Raji (cell line): ENCODE measurements around the gene ALS2.

ENCODE experiments used
- POLR2A ChIP-seq: IDR thresholded peaks from 2 replicates; pipeline ENCODE4 v1.6.1; 2011; ENCODE audit warnings: low read depth, low read length, control low read depth; ENCODE audit not compliant: insufficient read depth

ALS2 gene

DNA sequence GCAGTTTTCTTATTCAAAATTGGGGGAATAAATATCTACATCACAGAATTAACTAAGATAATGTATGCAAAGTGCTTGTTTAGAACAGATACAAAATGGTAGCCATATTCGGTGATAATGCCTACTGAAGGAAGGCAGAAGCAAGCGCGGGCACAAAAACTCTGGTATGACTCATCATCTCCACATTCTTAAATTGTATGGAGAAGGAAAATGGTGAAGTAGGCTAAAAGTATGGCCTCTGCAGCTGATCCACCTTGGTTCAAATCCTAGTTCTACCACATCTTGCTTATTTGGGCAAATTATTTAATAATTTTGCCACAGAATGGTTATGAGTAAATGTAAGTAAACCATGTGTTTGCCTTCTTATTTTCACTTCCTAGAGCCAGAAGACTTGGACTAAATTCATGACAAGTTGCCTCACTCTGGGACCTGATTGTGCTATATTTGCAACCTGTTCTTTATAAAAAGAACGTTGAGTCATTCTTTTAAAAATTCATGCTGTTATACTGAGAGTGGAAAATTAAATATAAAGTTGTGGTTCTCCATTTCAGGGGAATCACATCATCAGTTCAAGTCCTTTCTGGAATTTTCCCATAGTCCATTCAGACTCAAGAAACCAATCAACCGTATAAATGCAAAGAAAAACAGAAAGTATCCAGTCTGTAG, 16.6 kb upstream of the ALS2 start:
- TF ChIP-seq POLR2A = no peak

DNA sequence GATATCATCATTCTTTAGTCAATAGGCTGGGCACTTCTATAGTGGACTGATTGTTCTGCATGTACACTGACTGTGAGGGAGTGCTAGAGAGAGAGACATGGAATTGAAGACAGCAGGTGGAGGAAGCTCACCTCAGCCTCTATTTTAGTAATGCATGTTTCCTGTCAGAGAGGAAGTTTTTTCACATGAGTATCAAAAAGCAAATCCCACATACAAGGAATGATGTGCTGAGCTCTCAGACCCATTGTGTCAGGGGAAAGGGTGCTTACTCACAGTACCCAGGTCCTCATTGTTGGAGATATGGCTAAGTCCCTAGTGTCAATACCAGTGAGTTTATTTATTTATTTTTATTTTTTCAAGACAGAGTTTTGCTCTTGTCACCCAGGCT, 15.7 kb upstream of the ALS2 start:
- no peak for TF ChIP-seq POLR2A

DNA sequence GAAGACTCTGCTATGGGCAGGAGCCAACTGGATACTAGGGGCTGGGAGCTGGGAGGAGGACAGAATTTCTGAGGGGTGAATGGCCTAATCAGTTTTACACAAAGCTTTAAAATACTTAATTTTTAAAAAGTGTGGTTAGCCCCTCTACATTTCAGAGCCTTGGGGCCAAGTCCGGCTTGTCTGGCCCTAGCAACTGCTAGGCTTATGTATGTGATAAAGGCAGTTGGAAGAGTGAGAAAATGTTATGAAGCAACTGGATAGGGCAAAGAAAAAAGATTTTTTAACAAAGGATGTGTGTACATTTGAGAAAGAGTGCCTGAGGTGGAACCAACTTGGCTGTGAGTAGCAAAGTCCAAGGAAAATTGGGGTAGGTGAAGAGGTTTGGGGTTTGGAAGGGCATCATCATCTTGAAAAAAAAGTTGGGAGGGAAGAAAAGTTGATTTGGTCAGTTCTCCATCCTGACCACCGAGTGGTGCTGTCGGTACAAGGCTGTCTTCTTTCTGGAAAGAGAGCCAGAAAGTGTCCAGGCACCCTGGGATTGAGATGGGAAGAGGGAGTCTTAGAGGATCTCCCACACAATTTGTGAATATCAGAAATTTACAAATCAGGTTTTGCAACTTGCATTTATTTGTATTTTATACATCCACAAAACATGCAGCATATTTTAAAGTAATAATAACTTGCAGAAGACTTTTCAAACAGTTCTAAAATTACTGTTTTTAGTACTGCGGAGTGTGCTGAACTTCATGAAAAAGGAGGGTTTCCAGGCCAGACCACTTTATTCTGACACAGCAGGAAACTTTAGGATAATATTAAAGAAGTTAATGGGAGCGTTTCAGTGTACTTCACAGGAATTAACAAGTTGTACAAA, 15.1 kb upstream of the ALS2 start:
- TF ChIP-seq POLR2A = no peak

DNA sequence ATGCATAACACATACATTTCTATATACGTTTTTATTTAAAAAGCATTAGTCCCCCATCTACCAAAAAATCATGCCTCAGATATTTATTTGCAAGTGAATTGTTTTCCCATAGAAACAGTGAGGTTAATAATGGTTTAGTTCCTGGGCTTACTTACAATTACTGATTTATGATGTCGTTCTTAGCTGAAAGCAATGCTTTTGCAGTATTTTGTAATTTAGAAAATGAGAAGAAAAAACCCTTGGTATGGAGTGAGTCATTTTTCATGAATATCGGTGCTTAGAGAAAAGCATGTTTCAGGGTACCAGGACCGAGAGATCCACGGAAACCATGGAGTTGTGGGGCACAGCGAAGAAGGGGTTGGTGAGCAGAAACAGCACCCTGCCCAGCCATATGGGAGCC, 13.6 kb upstream of the ALS2 start:
- TF ChIP-seq POLR2A = no peak

DNA sequence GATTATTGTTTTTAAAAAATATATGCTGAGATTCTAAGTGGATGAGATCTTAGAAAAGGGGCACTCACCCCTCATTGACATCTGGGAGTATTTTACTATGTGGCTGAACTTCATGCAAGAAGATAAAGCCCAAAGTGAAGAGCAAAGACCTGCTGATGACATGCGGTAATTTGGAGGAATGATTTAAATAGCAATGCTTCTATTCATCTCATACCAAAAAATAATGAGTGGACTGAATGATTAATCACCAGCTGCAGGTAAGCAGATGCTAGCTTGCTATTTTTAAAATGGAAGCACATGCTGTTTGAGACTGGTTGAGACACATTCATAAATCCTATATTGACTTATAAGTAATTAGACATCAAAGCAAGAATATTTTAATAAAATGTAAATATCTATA, 12.9 kb upstream of the ALS2 start:
- TF ChIP-seq POLR2A = no peak

DNA sequence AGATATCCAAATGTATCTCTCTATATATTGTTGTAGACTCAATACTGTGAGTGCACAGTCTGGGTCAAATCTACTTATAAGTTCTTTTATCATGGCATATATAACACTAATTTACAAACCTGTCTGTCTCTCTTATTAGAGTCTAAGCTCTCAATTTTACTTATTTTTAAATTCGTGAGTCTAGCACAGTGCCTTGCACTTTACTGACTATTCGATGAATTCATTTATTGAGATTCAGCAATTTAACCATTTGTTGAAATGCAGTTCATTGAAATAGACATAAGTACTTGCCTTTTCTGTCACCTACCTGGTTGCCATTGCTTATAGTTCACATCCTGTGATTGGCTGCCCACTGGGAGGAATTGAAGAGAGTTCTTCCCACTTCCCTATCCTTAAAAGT, 10.3 kb upstream of the ALS2 start:
- no peak for TF ChIP-seq POLR2A

DNA sequence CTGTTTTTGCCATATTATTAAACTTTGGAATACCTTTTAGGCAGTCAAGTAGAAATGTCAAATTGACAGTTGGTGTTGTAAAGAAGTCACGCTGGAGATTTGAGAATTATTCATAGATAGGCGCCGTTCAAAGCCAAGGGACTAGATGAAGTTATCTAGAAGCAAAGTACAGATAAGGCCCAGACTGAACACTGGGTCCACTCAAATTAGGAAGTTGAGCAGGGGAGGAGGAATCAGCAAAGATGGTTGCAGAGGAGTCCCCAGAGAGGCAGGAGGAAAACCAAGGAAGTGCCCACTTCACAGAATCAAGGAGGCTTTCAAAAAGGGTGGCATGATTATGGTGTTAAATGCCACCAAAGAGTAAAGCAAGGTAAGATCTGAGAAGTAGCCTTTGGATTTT, 9.6 kb upstream of the ALS2 start:
- no peak for TF ChIP-seq POLR2A

DNA sequence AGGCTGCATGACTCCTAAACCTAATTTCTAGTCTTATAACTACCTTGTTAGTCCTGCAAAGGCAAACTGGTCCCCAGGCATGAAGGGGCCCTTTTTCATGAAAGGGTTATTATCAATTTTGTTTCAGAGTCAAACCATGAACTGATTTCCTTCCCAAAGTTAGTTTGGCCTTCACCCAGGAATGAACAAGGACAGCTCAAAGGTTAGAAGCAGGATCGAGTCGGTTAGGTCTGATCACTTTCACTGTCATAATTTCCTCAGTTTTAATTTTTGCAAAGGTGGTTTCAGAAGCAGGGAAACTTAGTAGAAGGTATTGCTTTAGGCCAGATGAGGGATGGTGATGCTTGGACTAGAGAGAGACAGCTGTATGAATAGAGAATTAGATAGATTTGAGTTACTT, 8.7 kb upstream of the ALS2 start:
- no peak for TF ChIP-seq POLR2A

DNA sequence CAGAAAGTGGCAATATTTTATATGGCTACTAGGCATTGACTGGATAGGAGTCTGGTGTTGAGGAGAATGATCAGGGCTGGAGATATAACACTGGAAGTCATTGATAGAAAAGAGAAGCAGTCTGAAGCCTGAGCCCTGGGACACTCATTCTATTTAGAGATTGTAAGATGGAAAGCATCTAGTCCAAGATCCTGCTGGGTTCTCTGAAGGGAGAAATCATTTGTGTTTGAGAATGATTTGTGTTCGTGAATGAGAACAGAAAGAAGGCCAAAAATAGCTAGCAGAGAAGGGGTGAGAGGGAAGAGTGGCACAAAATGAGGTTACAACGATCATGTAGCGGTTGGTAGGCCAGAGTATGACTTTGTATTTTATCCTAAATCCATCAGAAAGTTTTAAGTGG, 7.6 kb upstream of the ALS2 start:
- no peak for TF ChIP-seq POLR2A

DNA sequence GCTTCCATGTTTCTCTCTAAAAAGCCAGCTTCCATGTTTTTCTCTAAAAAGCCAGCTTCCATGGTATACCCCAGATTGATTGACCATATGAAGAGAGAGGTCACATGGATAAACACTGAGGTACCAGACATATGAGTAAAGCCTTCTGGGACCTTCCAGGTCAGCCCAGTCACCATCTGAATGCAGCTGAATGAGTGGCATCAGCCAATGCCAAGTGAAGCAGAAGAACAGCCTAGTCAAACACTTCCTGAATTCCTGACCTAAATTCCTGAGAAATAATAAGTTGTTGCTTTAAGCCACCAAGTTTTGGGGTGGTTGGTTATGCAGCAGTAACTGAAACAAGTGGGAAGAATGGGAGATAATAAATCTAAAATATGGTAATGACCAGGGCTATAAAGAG, 5.7 kb upstream of the ALS2 start:
- no peak for TF ChIP-seq POLR2A

DNA sequence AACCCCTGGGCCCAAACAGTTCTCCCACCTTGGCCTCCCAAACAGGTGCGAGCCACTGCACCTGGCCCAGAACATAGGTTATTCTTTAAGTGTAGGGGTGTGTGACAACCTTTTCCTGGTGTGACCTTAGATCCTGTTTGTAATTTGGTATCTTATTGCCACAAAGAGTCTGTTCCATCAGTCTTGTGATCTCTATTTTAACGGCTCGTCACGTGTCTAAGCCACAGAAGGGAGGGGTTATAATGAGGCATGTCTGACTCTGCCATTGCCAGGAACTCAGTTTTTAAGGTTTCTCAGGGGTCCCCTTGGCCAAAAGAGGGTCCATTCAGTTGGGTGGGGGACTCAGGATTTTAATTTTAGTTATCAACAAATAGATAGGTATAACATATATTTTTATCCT, 4.4 kb upstream of the ALS2 start:
- no peak for TF ChIP-seq POLR2A

DNA sequence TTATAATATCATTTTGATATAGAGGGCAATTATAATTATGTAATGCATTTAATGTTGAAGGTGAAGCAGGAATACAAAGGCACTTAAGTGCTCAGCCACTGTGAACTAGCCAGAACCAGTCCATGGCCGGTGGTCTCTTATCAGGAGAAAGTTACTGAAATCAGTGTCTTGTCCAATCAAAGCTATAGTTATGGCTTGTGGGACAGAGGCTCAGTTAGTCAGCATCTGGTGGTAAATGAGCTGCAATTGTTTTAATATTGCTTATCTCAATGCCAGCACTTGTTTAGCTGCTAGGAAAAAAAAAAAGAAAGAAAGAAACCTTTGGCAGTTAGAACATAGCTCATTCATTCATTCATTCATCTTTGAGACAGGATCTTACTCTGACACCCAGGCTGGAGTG, 3.8 kb upstream of the ALS2 start:
- TF ChIP-seq POLR2A = no peak

DNA sequence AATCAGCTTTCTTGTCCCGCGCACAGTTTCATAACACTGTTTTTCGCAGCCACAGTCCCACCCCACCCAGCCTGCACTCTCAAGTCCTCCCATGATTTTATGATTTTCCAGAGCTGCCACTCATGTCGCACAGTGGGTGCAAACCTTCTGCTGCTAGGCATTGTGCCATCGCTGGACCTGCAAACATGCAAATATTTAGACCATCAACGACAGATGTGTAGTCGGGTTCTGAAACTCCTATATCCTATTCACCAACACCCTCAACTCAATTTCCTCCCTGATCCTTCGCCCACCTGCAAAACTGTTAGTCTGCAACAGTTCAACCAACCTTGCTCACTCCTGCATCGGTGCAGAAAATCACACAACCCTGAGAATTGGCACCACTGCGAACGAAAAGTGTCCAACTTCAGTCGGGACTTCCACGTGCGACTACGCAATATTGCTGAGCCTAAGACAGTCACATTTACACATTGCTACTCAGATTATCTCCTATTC, 871 bp upstream of the ALS2 start:
- no peak for TF ChIP-seq POLR2A

DNA sequence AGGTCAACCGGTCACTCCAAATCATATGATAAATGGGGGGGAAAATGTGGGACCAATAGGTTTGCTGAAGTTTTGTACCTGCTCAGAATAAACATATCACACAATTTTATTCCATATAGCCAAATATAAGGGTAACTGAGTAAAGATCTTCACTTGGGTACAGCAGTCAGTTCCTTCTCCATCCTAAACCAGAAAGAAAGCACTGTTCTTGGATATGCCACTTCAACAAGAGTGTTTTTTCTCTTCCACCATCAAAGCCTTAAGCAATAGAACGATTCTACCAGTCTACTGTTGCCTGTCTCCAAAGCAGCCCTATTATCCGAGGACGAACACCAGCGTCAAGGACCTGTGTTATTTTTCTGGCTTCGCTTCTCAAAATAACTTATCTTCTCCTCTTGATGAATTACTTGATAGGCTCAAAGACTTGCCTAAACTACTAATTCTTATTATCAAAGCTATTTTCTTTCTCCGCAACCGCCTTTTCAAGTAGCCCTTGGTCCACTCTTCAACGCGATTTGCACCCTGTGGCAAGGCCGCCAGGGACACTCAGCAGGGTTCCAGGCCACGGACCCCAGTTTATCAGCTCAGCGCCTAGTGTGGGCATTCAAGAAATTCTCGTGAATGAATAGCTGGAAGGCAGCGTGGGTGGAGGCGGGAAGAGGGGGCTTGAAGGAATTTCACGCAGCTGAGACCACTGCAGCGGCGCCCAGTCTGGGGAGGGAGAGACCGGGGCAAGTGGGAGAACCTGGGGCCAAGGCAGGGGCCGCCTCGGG, 646 bp downstream of the ALS2 start:
- TF ChIP-seq POLR2A = no peak

DNA sequence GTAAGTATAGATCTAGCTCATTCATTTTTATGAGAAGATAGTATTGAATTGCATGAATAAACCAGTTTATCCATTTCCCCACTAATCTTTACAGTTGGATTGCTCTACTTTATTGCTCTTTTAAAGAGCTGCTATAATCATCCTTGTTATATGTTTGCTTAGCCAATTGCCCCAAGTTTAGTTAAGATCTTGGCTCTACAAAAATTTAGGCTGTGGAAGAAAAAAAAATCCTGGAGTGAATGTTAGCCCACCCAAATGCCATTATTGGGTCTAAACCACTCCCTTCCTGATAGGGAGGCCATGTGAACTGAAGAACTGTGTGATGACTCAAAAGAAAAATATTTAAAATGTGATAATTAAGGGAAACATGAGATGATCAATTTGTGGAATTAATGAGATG, 2.9 kb downstream of the ALS2 start:
- TF ChIP-seq POLR2A = no peak

DNA sequence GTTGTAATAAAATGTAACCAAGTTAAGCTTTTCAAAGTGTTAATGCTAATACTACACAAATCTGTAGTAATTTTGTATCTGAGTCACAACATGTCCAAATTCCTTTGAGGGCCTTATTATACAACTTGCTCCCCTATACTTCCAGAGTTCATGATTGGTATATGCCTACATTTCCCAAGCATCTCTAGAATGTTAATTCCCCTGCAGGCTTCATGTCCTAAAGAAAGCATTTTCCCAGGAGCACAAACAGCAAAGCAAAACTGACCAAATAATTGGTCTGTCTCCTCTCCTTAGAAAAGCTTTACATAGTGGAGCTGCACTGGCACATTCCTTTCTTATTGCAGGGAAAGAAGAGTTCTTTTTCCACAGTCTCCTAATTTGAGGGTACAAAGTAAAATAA, 3.7 kb downstream of the ALS2 start:
- no peak for TF ChIP-seq POLR2A
